Adipose tissue (tissue), 3 donors: Measurements from ENCODE around the gene DNAJC15. TPM values are rescaled to one million over a fixed set of nuclear protein-coding genes. Genes with fewer than 3 reads are reported as not detected.
"Not testable (repeated sequence)": the region's sequence is repeated elsewhere in the genome, so short reads cannot be mapped to it uniquely, and the experiment has no call there.

Experiments
- H3K27ac ChIP-seq: one replicate; pipeline ENCODE4 v1.5.1; 2013; ENCODE audit warnings: low read depth, low read length
- WGBS, 3 donors: extraction: QIAGEN DNeasy Blood & Tissue Kit; methylation state at CpG; one replicate each; pipeline ENCODE4 v1.1.7; 2013; 5-methylcytosine and 5-hydroxymethylcytosine counted together
- polyA plus RNA-seq, 3 donors: library from polyadenylated mRNA; stranded (reverse); fragments of 200-250 nt; gene quantifications; one replicate each; pipeline ENCODE4 v1.2.3, GENCODE V29; 2013
- donor health status: healthy with polysubstance abuse.
- donor health status: Bipolar disorder and iron deficiency.
- donor health status: healthy.

Gene DNAJC15
- polyA plus RNA-seq, 3 donors: 10.7 to 19.1 (median 12.9) TPM

DNA sequence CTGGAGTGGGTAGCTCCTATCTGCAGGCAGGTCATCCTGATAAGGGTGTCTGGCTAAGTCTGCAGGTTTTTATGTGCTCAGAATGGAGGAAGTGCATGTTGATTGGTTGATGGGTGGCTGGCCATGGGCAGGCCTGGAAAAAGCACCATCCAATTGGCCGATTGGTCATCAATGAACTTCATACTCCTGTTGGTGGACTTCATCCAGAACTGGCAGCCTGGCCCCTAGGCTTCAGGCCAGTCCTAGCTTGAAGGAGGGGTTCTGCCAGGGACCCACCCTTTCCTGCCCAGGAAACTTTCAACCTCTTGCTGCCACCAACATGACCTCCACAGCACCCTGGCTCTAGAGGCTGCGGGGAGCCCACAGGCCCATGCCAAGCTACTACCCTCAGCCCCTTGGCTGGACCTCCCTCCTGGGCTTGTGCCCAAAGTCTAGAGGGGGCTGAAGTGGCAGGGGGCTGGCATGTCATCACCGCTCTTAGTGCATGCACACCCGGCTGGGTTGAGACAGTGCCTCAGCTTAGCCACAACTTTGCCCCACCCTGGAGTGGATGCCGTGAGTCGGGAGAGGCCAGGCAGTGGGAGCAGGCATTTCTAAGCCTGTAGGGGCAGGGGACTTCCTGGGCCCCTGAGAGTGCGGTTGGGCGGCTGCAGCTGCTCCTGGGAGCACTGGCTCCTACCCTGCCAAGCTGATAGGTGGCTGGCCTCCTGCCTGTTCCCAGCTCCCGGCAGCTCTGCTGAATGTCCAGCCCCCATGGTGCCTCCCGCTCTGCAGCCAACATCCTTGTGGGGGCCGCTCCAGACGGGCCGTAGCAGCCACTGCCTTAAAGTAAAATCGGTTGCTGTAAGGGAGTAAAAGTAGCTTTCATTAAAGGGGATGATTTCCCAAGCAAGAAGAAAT is 13.2 kb downstream of the DNAJC15 start:
- H3K27ac ChIP-seq: no peak overlapping the region

GRCh38 chr13:43039966-43040365 is 16.6 kb downstream of the DNAJC15 start:
- 95 to 97% (median 95%) methylated on average over 2 of the region's 2 CpGs for WGBS, 3 donors
- no peak overlapping the region for H3K27ac ChIP-seq

More for the DNA sequence above, 13.2 kb downstream of the DNAJC15 start:
- 64 to 77% (median 73%) methylated on average over 14 of the region's 14 CpGs for whole genome bisulfite sequencing, 3 donors

DNA sequence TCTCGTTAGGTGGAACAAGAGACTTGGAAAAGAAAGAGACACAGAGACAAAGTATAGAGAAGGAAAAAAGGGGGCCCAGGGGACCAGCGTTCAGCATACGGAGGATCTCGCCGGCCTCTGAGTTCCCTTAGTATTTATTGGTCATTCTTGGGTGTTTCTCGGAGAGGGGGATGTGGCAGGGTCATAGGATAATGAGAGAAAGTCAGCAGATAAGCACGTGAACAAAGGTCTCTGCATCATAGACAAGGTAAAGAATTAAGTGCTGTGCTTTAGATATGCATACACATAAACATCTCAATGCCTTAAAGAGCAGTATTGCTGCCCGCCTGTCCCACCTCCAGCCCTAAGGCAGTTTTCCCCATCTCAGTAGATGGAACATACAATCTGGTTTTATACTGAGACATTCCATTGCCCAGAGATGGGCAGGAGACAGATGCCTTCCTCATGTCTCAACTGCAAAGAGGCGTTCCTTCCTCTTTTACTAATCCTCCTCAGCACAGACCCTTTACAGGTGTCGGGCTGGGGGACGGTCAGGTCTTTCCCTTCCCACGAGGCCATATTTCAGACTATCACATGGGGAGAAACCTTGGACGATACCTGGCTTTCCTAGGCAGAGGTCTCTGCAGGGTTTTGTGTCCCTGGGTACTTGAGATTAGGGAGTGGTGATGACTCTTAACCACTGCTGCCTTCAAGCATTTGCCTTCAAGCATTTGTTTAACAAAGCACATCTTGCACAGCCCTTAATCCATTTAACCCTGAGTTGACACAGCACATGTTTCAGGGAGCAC is 17.4 kb downstream of the DNAJC15 start:
- WGBS, 3 donors: 88 to 91% (median 88%) methylated on average over 12 to 13 of the region's 13 CpGs

DNA sequence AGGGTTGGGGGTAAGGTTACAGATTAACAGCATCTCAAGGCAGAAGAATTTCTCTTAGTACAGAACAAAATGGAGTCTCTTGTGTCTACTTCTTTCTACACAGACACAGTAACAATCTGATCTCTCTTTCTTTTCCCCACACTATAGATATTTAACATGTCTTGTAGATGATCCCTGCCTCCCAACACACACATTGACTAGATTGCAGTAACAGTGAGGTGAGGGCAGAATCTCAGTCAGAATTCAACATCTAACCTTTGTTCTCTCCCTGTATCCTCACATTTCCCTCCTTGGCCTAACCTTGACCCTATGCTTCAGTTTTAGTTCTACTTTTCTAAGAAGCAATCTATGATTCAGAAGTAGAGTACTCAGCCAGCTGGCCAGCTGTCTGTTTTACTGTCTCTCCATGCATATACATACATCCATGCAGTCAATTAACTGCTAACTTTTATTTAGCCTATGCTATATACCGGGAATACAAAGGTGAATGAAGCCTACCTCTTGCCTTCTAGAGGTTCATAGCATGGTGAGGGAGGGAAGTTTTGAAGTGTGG is 18.1 kb downstream of the DNAJC15 start:
- no peak overlapping the region for H3K27ac ChIP-seq
- 56 to 95% (median 93%) methylated on average over 1 of the region's 1 CpG for WGBS, 3 donors

More for the DNA sequence above, 17.4 kb downstream of the DNAJC15 start:
- H3K27ac ChIP-seq: not testable (repeated sequence)

DNA sequence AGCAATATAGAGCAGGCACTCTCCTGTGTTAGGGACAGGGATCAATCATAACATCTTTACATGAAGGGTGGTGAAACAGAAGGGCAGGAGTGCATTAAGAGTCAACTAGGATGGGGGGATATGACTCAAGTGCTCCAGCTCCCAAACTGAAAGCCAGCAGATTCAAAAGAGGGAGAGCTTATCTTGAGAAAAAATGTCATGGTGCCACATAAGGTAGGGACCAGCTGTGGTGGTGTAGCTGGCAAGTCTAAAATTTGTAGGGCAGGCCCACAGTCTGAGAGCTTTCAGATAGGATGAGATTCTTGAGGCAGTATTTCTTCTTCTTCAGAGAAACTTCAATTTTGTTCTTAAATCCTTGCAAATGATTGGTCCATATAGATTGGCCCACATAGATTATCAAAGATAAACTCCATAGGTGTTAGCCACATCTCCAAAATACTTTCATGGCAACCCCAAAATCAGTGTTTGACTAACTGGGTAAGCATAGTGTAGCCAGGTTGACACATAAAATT is 19.1 kb downstream of the DNAJC15 start:
- H3K27ac ChIP-seq: no peak overlapping the region

- no peak overlapping the region for H3K27ac ChIP-seq
- WGBS, 3 donors: 90 to 94% (median 94%) methylated on average over 5 of the region's 5 CpGs
Observed at GRCh38 chr13:43044720-43045301, 21.4 kb downstream of the DNAJC15 start.

- 53 to 56% (median 54%) methylated on average over 10 of the region's 10 CpGs for WGBS, 3 donors
- not testable (repeated sequence) for H3K27ac ChIP-seq
Observed at GRCh38 chr13:43045302-43045773, 22.0 kb downstream of the DNAJC15 start.

DNA sequence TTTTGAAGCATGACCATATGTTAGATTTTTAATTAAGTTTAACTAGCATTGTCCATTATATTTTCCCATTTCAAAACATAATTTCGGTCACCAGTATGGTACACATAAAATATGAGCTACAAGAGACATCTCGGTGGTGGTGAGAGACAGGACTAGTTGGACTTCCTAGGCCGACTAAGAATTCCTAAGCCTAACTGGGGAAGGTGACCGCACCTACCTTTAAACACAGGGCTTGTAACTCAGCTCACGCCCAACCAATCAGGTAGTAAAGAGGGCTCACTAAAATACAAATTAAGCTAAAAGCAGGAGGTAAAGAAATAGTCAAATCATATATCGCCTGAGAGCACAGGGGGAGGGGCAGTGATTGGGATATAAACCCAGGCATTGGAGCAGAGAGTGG is 22.9 kb downstream of the DNAJC15 start:
- no peak overlapping the region for H3K27ac ChIP-seq
- 97 to 98% (median 98%) methylated on average over 6 of the region's 6 CpGs for WGBS, 3 donors

GRCh38 chr13:43054803-43055802 is 31.7 kb downstream of the DNAJC15 start:
- WGBS, 3 donors: 8 to 24% (median 9%) methylated on average over 13 of the region's 13 CpGs
- no peak overlapping the region for H3K27ac ChIP-seq

GRCh38 chr13:43057653-43058317 is 34.4 kb downstream of the DNAJC15 start:
- 65 to 76% (median 71%) methylated on average over 3 of the region's 3 CpGs for WGBS, 3 donors
- H3K27ac ChIP-seq: no peak overlapping the region

DNA sequence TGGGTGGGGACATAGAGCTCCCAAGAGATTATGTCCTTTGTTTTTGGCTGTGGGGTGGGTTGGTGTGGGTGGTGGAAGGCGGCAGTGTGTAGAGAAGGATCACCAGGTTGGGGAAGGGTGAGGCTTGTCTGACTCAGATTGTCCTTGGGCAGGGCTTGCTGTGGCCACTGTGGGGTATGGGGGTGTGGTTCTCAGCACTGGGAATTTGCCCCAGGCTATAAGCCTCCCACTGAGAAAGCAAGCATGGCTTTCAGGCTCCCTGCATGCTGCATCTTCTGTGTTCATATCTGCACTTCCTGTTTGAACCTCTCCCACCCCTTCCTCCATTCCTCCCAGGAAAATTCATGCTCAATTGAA is 34.9 kb downstream of the DNAJC15 start:
- H3K27ac ChIP-seq: no peak overlapping the region
- WGBS, 3 donors: 71 to 83% (median 81%) methylated on average over 1 of the region's 1 CpG

GRCh38 chr13:43058831-43059230 is 35.4 kb downstream of the DNAJC15 start:
- 60 to 87% (median 73%) methylated on average over 6 of the region's 6 CpGs for WGBS, 3 donors
- no peak overlapping the region for H3K27ac ChIP-seq

DNA sequence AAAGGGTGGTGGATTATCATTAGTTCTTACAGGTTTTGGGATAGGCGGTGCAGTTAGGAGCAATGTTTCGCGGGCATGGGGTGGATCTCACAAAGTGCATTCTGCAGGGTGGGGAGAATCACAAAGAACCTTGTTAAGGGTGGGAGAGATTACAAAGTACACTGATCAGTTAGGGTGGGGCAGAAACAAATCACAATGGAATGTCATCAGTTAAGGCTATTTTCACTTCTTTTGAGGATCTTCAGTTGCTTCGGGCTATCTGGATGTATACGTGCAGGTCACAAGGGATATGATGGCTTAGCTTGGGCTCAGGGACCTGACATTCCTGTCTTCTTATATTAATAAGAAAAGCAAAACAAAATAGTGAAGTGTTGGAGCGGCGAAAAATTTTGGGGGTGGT is 36.4 kb downstream of the DNAJC15 start:
- WGBS, 3 donors: 94 to 99% (median 99%) methylated on average over 7 of the region's 7 CpGs
- not testable (repeated sequence) for H3K27ac ChIP-seq

DNA sequence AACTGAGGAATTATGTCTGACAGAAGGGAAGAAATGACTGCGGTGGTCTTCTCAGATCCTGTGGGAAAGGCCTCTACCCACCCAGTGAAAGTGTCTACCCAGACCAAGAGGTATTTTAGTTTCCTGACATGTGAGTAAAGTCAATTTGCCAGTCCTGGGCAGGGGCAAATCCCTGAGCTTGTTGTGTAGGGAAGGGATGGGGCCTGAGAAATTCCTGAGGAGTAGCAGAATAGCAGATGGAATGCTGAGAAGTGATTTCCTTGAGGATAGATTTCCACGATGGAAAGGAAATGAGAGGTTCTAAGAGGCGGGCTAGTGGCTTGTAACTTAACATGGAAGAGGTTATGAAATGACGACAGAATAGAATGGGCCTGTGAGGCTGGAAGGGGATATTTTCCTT is 37.4 kb downstream of the DNAJC15 start:
- WGBS, 3 donors: 80 to 89% (median 88%) methylated on average over 4 of the region's 4 CpGs
- not testable (repeated sequence) for H3K27ac ChIP-seq

DNA sequence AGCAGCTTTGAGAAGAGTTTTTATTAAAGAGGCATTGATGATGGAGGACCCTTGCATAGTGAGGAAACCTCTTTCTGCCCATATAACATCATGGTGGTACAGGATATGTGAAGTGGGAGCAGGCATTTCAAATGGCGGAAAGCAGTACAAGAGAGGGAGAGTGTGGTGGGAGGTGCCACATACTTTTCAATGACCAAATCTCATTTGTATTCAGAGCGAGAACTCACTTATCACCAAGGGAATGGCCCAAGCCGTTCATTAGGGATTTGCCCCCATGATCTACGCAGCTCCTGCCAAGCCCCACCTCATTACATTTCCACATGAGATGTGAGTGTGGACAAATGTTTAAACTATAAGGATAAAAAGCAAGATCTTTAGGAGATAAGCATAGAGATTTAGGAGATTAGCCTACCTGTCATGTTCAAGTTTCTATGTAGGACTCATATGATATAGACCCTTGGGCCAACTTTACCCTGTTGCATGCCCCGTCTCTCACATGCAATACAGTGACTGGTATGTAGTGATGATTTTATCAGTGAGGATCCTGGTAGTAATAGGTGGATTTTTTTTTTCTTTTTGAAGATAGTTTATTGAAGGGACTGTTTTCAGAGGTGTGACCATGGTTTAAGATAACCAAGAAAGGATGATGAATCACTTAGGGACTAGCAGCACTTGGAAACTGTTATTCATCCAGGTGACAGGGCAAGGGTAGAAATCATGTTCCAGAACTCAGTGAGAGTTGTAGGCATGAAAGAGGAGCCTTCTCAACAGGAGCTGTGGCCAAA is 38.3 kb downstream of the DNAJC15 start:
- WGBS, 3 donors: 89 to 97% (median 91%) methylated on average over 5 of the region's 5 CpGs
- no peak overlapping the region for H3K27ac ChIP-seq

DNA sequence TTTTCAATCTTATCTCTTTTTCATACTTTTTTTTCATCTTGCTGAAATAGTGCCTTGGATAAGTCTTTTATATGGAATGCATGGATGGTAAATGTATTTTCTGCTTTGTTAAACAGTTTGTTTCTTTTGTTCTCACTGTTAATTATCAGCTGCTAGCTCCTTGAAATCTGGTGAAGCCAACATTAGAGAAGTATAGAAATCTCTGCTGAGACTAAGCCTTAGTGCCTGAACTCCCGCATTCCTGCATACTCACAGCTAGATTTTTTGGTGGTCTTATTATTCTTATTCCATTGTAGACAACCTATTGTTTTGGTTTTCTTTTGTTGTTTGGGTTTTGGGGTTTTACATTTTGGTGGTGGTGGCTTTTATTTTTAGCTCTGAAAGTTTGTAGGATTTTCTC is 48.4 kb downstream of the DNAJC15 start:
- 94 to 100% (median 97%) methylated on average over 1 of the region's 1 CpG for WGBS, 3 donors
- no peak overlapping the region for H3K27ac ChIP-seq
